LoVo (cell line): ENCODE measurements around the gene ADAM19.

Source experiments
- DNase-seq: peaks from one replicate; pipeline ENCODE4 v3.0.0-alpha.2; 2016; ENCODE audit warnings: low spot score

The ADAM19 gene

GRCh38 chr5:157562111-157562581, 13.4 kb downstream of the ADAM19 start:
- no peak for DNase-seq

- DNase-seq, result no peak
Observed at GRCh38 chr5:157561110-157561509, 14.5 kb downstream of the ADAM19 start.

GRCh38 chr5:157559301-157559700, 16.3 kb downstream of the ADAM19 start:
- DNase-seq, result no peak

GRCh38 chr5:157558681-157559080, 16.9 kb downstream of the ADAM19 start:
- no peak for DNase-seq

GRCh38 chr5:157558041-157558595, 17.5 kb downstream of the ADAM19 start:
- DNase-seq, result no peak

GRCh38 chr5:157556615-157557418, 18.8 kb downstream of the ADAM19 start:
- DNase-seq, result no peak

- DNase-seq, result no peak
Observed at GRCh38 chr5:157555037-157555640, 20.4 kb downstream of the ADAM19 start.

- no peak for DNase-seq
Observed at GRCh38 chr5:157554179-157555036, 21.2 kb downstream of the ADAM19 start.

- no peak for DNase-seq
Observed at GRCh38 chr5:157552650-157553049, 22.9 kb downstream of the ADAM19 start.

- no peak for DNase-seq
Observed at GRCh38 chr5:157550663-157551062, 24.9 kb downstream of the ADAM19 start.

GRCh38 chr5:157549954-157550549, 25.5 kb downstream of the ADAM19 start:
- DNase-seq, result no peak

- no peak for DNase-seq
Observed at GRCh38 chr5:157549283-157549629, 26.3 kb downstream of the ADAM19 start.

GRCh38 chr5:157548513-157549282, 26.9 kb downstream of the ADAM19 start:
- no peak for DNase-seq

GRCh38 chr5:157547941-157548512, 27.5 kb downstream of the ADAM19 start:
- no peak for DNase-seq

GRCh38 chr5:157546456-157547100, 29.0 kb downstream of the ADAM19 start:
- DNase-seq, result no peak

- DNase-seq, result no peak
Observed at GRCh38 chr5:157545610-157546310, 29.8 kb downstream of the ADAM19 start.

GRCh38 chr5:157544623-157544989, 31.0 kb downstream of the ADAM19 start:
- DNase-seq, result no peak

GRCh38 chr5:157543825-157544622, 31.6 kb downstream of the ADAM19 start:
- DNase-seq, result no peak
